GM23338 (cell line): Measurements from ENCODE around the gene PRPF38A.

Source experiments
- CREB1 ChIP-seq: fragments of 250-450 bp; sonication (Bioruptor Pico); IDR thresholded peaks from 2 replicates; pipeline ENCODE4 v1.5.0; 2020; ENCODE audit warnings: low read depth, mild to moderate bottlenecking, moderate library complexity
- CTCF ChIP-seq, 2 experiments: fragments of 200-600 bp in 1 of 2; sonication (generic) in 1 of 2; conservative IDR thresholded peaks; 2 replicates each; pipeline versions ENCODE4 v1.5.1 to v1.6.1; 2016 to 2017; ENCODE audit warnings: antibody characterized with exemption in 2 of 2, low read depth in 2 of 2, mild to moderate bottlenecking in 2 of 2, moderate library complexity in 1 of 2
- EZH2 ChIP-seq: fragments of 200-600 bp; sonication (generic); IDR thresholded peaks from one replicate; pipeline ENCODE4 v1.8.0; 2017; ENCODE audit warnings: antibody characterized with exemption, mild to moderate bottlenecking, low read depth; ENCODE audit not compliant: unreplicated experiment
- EZH2phosphoT487 ChIP-seq: fragments of 200-600 bp; sonication (generic); IDR thresholded peaks from one replicate; pipeline ENCODE4 v1.8.1; 2018; ENCODE audit warnings: antibody characterized with exemption; ENCODE audit not compliant: unreplicated experiment
- JUNB ChIP-seq: IDR thresholded peaks from one replicate; pipeline ENCODE4 v1.6.1; 2016; ENCODE audit warnings: antibody characterized with exemption; ENCODE audit not compliant: unreplicated experiment
- NANOG ChIP-seq: IDR thresholded peaks from 2 replicates; pipeline ENCODE4 v1.6.1; 2016; ENCODE audit warnings: antibody characterized with exemption, borderline replicate concordance
- POLR2AphosphoS5 ChIP-seq: IDR thresholded peaks from 2 replicates; pipeline ENCODE4 v1.6.1; 2016; ENCODE audit warnings: antibody characterized with exemption, low read depth
- ZNF331 ChIP-seq: fragments of 250-450 bp; sonication (Bioruptor Pico); IDR thresholded peaks from 2 replicates; pipeline ENCODE4 v1.5.0; 2020; ENCODE audit warnings: low read depth, mild to moderate bottlenecking, moderate library complexity
- ZNF462 ChIP-seq: fragments of 250-450 bp; sonication (Bioruptor Pico); IDR thresholded peaks from 2 replicates; pipeline ENCODE4 v1.5.0; 2020; ENCODE audit warnings: mild to moderate bottlenecking, moderate library complexity
- TF ChIP-seq, protein P1 (sequence below): IDR thresholded peaks from one replicate; pipeline ENCODE4 v1.6.1; 2018; ENCODE audit warnings: antibody characterized with exemption; ENCODE audit not compliant: unreplicated experiment

GRCh38 chr1:52359676-52360594, 44.5 kb upstream of the PRPF38A start:
- no peak for TF ChIP-seq POLR2AphosphoS5
- peak; percentile 21 to 23; a peak in 3 of 4 replicates for TF ChIP-seq CTCF (conservative IDR thresholded peaks at IDR 0.05; ENCODE audit: low read depth in 2 of 2)
- TF ChIP-seq ZNF331 (CRISPR knock-in tag) = no peak
- no peak for TF ChIP-seq EZH2
- TF ChIP-seq EZH2phosphoT487 = no peak
- TF ChIP-seq, protein P1, sequence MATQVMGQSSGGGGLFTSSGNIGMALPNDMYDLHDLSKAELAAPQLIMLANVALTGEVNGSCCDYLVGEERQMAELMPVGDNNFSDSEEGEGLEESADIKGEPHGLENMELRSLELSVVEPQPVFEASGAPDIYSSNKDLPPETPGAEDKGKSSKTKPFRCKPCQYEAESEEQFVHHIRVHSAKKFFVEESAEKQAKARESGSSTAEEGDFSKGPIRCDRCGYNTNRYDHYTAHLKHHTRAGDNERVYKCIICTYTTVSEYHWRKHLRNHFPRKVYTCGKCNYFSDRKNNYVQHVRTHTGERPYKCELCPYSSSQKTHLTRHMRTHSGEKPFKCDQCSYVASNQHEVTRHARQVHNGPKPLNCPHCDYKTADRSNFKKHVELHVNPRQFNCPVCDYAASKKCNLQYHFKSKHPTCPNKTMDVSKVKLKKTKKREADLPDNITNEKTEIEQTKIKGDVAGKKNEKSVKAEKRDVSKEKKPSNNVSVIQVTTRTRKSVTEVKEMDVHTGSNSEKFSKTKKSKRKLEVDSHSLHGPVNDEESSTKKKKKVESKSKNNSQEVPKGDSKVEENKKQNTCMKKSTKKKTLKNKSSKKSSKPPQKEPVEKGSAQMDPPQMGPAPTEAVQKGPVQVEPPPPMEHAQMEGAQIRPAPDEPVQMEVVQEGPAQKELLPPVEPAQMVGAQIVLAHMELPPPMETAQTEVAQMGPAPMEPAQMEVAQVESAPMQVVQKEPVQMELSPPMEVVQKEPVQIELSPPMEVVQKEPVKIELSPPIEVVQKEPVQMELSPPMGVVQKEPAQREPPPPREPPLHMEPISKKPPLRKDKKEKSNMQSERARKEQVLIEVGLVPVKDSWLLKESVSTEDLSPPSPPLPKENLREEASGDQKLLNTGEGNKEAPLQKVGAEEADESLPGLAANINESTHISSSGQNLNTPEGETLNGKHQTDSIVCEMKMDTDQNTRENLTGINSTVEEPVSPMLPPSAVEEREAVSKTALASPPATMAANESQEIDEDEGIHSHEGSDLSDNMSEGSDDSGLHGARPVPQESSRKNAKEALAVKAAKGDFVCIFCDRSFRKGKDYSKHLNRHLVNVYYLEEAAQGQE = no peak
- TF ChIP-seq ZNF462 (CRISPR knock-in tag) = no peak
- no peak for TF ChIP-seq JUNB
- no peak for TF ChIP-seq NANOG
- TF ChIP-seq CREB1 (CRISPR knock-in tag) = no peak
